ENCODE measurements around the gene ADAMTS4.

- TF ChIP-seq CTCF (IDR thresholded peaks at IDR 0.05) (no peak), POLR2A (IDR thresholded peaks at IDR 0.05) (no peak), POLR2AphosphoS5 (IDR thresholded peaks at IDR 0.05) (no peak)
Observed at GRCh38 chr1:161166669-161167548, 31.9 kb downstream of the ADAMTS4 start.
